ENCODE results near the gene FAM50B. TPM values are rescaled to one million over a fixed set of nuclear protein-coding genes. Genes with fewer than 3 reads are reported as not detected.

The FAM50B gene
- total and polyA plus RNA-seq, 10 donors, result 6.6 to 13.3 (median 9.0) TPM

- WGBS, 5 donors, result 81 to 97% (median 89%) methylated on average over 7 to 8 of the region's 8 CpGs
- intact Hi-C loops (cut with DNase I; ENCODE audit: low total_unique reads), result no loop called here
These were observed 28.6 kb upstream of the FAM50B start for GRCh38 chr6:3820563-3820962.

GRCh38 chr6:3822747-3823445 is 26.3 kb upstream of the FAM50B start:
- intact Hi-C loops (cut with DNase I; ENCODE audit: low total_unique reads), result no loop called here
- H3K27me3 ChIP-seq (replicated peaks in 1 of 7), result no peaks in the 10 kb centered on the region
- H3K4me1 ChIP-seq, result peaks cover 0 to 18% (median 7%) of the 10 kb centered on the region in 6 donors
- no peak for TF ChIP-seq POLR2AphosphoS5 (IDR thresholded peaks at IDR 0.05)
- no peak for TF ChIP-seq POLR2A (IDR thresholded peaks at IDR 0.05)
- no peak for TF ChIP-seq CTCF (IDR thresholded peaks at IDR 0.05 in 8 of 11, conservative IDR thresholded peaks at IDR 0.05 in 3 of 11)
- no peak overlapping the region for H3K4me3 ChIP-seq
- no peak overlapping the region for H3K27ac ChIP-seq
- 91 to 97% (median 94%) methylated on average over 14 of the region's 14 CpGs for WGBS, 5 donors
- H3K9me3 ChIP-seq, result no peaks in the 10 kb centered on the region
- H3K36me3 ChIP-seq, result no peaks in the 10 kb centered on the region
- no peak for DNase-seq

More at GRCh38 chr6:3820563-3820962, 28.6 kb upstream of the FAM50B start:
- no peak for TF ChIP-seq CTCF (IDR thresholded peaks at IDR 0.05 in 8 of 11, conservative IDR thresholded peaks at IDR 0.05 in 3 of 11)
- no peak for TF ChIP-seq POLR2AphosphoS5 (IDR thresholded peaks at IDR 0.05)
- no peak for TF ChIP-seq POLR2A (IDR thresholded peaks at IDR 0.05)
- Histone ChIP-seq H3K27ac (no peak overlapping the region), H3K27me3 (replicated peaks in 1 of 7) (no peaks in the 10 kb centered on the region), H3K4me1 (peaks cover 0 to 11% (median 4%) of the 10 kb centered on the region in 6 donors), H3K4me3 (no peak overlapping the region), H3K36me3 (no peaks in the 10 kb centered on the region), H3K9me3 (no peaks in the 10 kb centered on the region)
- DNase-seq, result no peak

GRCh38 chr6:3823671-3824070 is 25.5 kb upstream of the FAM50B start:
- Histone ChIP-seq H3K27ac (no peak overlapping the region), H3K9me3 (no peaks in the 10 kb centered on the region), H3K27me3 (replicated peaks in 1 of 7) (no peaks in the 10 kb centered on the region), H3K4me1 (peaks cover 0 to 18% (median 7%) of the 10 kb centered on the region in 6 donors), H3K4me3 (no peak overlapping the region), H3K36me3 (no peaks in the 10 kb centered on the region)
- no peak for DNase-seq
- 91 to 94% (median 92%) methylated on average over 6 of the region's 6 CpGs for WGBS, 5 donors
- no peak for TF ChIP-seq POLR2AphosphoS5 (IDR thresholded peaks at IDR 0.05)
- no peak for TF ChIP-seq CTCF (IDR thresholded peaks at IDR 0.05 in 8 of 11, conservative IDR thresholded peaks at IDR 0.05 in 3 of 11)
- no peak for TF ChIP-seq POLR2A (IDR thresholded peaks at IDR 0.05)
- intact Hi-C loops (cut with DNase I; ENCODE audit: low total_unique reads), result no loop called here

- intact Hi-C loops (cut with DNase I; ENCODE audit: low total_unique reads), result no loop called here
- Histone ChIP-seq H3K9me3 (no peaks in the 10 kb centered on the region), H3K4me1 (peaks cover 0 to 18% (median 7%) of the 10 kb centered on the region in 6 donors), H3K27me3 (replicated peaks in 1 of 7) (no peaks in the 10 kb centered on the region), H3K4me3 (no peak overlapping the region), H3K36me3 (no peaks in the 10 kb centered on the region), H3K27ac (peak overlapping the region; percentile 2 to 87 (median 76))
- DNase-seq, result no peak
- TF ChIP-seq CTCF (IDR thresholded peaks at IDR 0.05 in 8 of 11, conservative IDR thresholded peaks at IDR 0.05 in 3 of 11) (no peak), POLR2A (IDR thresholded peaks at IDR 0.05) (no peak), POLR2AphosphoS5 (IDR thresholded peaks at IDR 0.05) (no peak)
- 65 to 92% (median 79%) methylated on average over 11 to 15 of the region's 15 CpGs for WGBS, 5 donors
These were observed 23.8 kb upstream of the FAM50B start for GRCh38 chr6:3825331-3825831.

All from spleen (tissue), 11 donors.